Neuronal stem cell (in vitro differentiated cells): ENCODE measurements around the gene SYT7.
A peak's percentile ranks its signal among the peaks of the same experiment; 100 is the strongest.

Experiments used
- DNase-seq: peaks from one replicate; pipeline ENCODE4 v3.0.0-alpha.2; 2013; ENCODE audit warnings: low spot score
- H2AFZ ChIP-seq: one replicate; pipeline ENCODE4 v1.6.1; 2013; ENCODE audit warnings: mild to moderate bottlenecking, low read length, inconsistent platforms
- H2AK5ac ChIP-seq: 2 replicates; pipeline ENCODE4 v1.6.1; 2013; ENCODE audit warnings: low read depth, mild to moderate bottlenecking, inconsistent platforms, low read length, moderate library complexity, mixed read lengths
- H2BK120ac ChIP-seq: 2 replicates; pipeline ENCODE4 v1.6.1; 2013; ENCODE audit warnings: low read depth, mild to moderate bottlenecking, inconsistent platforms, low read length, moderate library complexity, mixed read lengths
- H2BK12ac ChIP-seq: one replicate; pipeline ENCODE4 v1.6.1; 2013; ENCODE audit warnings: low read length, inconsistent platforms
- H2BK15ac ChIP-seq: 2 replicates; pipeline ENCODE4 v1.6.1; 2013; ENCODE audit warnings: mild to moderate bottlenecking, low read length, inconsistent platforms, mixed read lengths
- H2BK5ac ChIP-seq: one replicate; pipeline ENCODE4 v1.6.1; 2013; ENCODE audit warnings: inconsistent platforms, mild to moderate bottlenecking, low read length, moderate library complexity
- H3K14ac ChIP-seq: one replicate; pipeline ENCODE4 v1.6.1; 2013; ENCODE audit warnings: low read length, inconsistent platforms
- H3K18ac ChIP-seq: 2 replicates; pipeline ENCODE4 v1.6.1; 2013; ENCODE audit warnings: low read length, inconsistent platforms
- H3K23ac ChIP-seq: 2 replicates; pipeline ENCODE4 v1.6.1; 2013; ENCODE audit warnings: low read depth, mild to moderate bottlenecking, mixed read lengths, low read length, inconsistent platforms; ENCODE audit not compliant: poor library complexity
- H3K27ac ChIP-seq: replicated peaks from 3 replicates; pipeline ENCODE4 v1.5.1; 2013; ENCODE audit warnings: low read length, inconsistent platforms
- H3K27me3 ChIP-seq, 3 experiments: 2 replicates each; pipeline ENCODE4 v1.6.1; 2013; ENCODE audit warnings: low read length in 3 of 3, mild to moderate bottlenecking in 2 of 3, inconsistent platforms in 1 of 3, low read depth in 1 of 3, mixed read lengths in 1 of 3, moderate library complexity in 1 of 3; ENCODE audit not compliant: control insufficient read depth in 3 of 3, insufficient read depth in 3 of 3
- H3K36me3 ChIP-seq, 2 donors: replicated peaks in 1 of 2; 2 replicates each; pipeline ENCODE4 v1.6.1; 2013; ENCODE audit warnings: low read length in 2 of 2; ENCODE audit not compliant: control insufficient read depth in 2 of 2, insufficient read depth in 2 of 2
- H3K4ac ChIP-seq: 2 replicates; pipeline ENCODE4 v1.6.1; 2013; ENCODE audit warnings: inconsistent platforms, mild to moderate bottlenecking, low read length, moderate library complexity
- H3K4me1 ChIP-seq, 2 donors: 1 replicate in 1 of 2; 2 replicates in 1 of 2; pipeline ENCODE4 v1.6.1; 2013; ENCODE audit warnings: low read length in 2 of 2, low read depth in 1 of 2; ENCODE audit not compliant: control insufficient read depth in 2 of 2, insufficient read depth in 1 of 2
- H3K4me2 ChIP-seq: one replicate; pipeline ENCODE4 v1.6.1; 2013; ENCODE audit warnings: mild to moderate bottlenecking, low read length, inconsistent platforms; ENCODE audit not compliant: insufficient read depth, poor library complexity, severe bottlenecking
- H3K4me3 ChIP-seq, 2 donors: 2 replicates each; pipeline ENCODE4 v1.5.1; 2013; ENCODE audit warnings: low read length in 2 of 2, mild to moderate bottlenecking in 2 of 2, inconsistent platforms in 1 of 2, moderate library complexity in 1 of 2
- H3K79me1 ChIP-seq: one replicate; pipeline ENCODE4 v1.6.1; 2013; ENCODE audit warnings: low read depth, mild to moderate bottlenecking, inconsistent platforms, low read length, moderate library complexity
- H3K9ac ChIP-seq: one replicate; pipeline ENCODE4 v1.6.1; 2013; ENCODE audit warnings: mild to moderate bottlenecking, low read depth, low read length, inconsistent platforms; ENCODE audit not compliant: poor library complexity
- H3K9me3 ChIP-seq, 2 donors: replicated peaks in 1 of 2; 2 replicates each; pipeline versions ENCODE3 to v1.6.1; 2013; ENCODE audit warnings: low read length in 2 of 2, mild to moderate bottlenecking in 2 of 2, inconsistent platforms in 1 of 2, low read depth in 1 of 2, mixed read lengths in 1 of 2, moderate library complexity in 1 of 2; ENCODE audit not compliant: control insufficient read depth in 2 of 2, insufficient read depth in 1 of 2
- H4K8ac ChIP-seq: one replicate; pipeline ENCODE4 v1.6.1; 2013; ENCODE audit warnings: low read depth, mild to moderate bottlenecking, inconsistent platforms, low read length, moderate library complexity
- H4K91ac ChIP-seq: one replicate; pipeline ENCODE4 v1.6.1; 2013; ENCODE audit warnings: low read length, low read depth, mild to moderate bottlenecking, inconsistent platforms; ENCODE audit not compliant: poor library complexity
- WGBS, 2 donors: extraction: QIAGEN DNeasy Blood & Tissue Kit; methylation state at CpG; one replicate each; pipeline ENCODE4 v1.1.7; 2013; ENCODE audit warnings: missing lambda C conversion rate in 2 of 2, mixed read lengths in 1 of 2; ENCODE audit not compliant: insufficient read length in 2 of 2, insufficient replicate concordance in 1 of 2; ENCODE audit errors: extremely low coverage in 2 of 2; 5-methylcytosine and 5-hydroxymethylcytosine counted together

Gene SYT7

DNA sequence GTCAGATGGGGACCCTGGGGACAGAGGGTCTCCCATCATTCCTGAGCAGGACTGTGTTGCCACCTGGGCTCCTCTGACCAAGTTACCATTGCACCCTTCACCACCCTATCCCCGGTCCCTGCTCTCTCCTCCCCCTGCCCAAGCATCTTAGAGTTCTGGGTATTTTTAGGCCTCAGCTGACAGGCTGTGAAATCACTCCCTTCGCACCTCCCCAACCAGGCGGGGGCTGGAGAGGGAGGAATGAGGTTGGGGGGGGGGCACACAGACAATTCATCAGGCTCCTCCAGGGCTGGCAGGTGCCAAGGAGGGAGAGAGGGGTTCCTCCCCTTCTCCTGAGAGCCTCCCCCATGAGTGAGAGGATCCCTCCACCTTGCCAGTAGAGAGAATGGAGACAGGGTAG lies 9.0 kb downstream of the SYT7 start:
- H3K4ac ChIP-seq: no peak overlapping the region
- H3K23ac ChIP-seq: peak overlapping the region; percentile 6
- no peak overlapping the region for H2BK120ac ChIP-seq
- H3K9ac ChIP-seq: peak overlapping the region; percentile 45
- H4K8ac ChIP-seq: no peak overlapping the region
- peak overlapping the region; percentile 32 for H2BK15ac ChIP-seq
- no peak overlapping the region for H2AFZ ChIP-seq
- H3K18ac ChIP-seq: no peak overlapping the region
- H2AK5ac ChIP-seq: no peak overlapping the region
- H3K27me3 ChIP-seq: peaks cover 0 to 75% (median 15%) of the 10 kb centered on the region in 3 experiments
- no peak overlapping the region for H2BK5ac ChIP-seq
- no peak overlapping the region for H3K4me2 ChIP-seq
- H3K4me1 ChIP-seq: peaks cover 5 to 12% of the 10 kb centered on the region in 2 donors
- no peak overlapping the region for H3K27ac ChIP-seq
- no peak overlapping the region for H4K91ac ChIP-seq
- H3K36me3 ChIP-seq: no peaks in the 10 kb centered on the region
- H3K4me3 ChIP-seq: no peak overlapping the region
- no CpG with 5 or more reads among the region's 3 CpGs for WGBS, 2 donors
- H3K79me1 ChIP-seq: no peaks in the 10 kb centered on the region
- H3K14ac ChIP-seq: no peak overlapping the region
- H3K9me3 ChIP-seq: no peaks in the 10 kb centered on the region
- H2BK12ac ChIP-seq: no peak overlapping the region
- DNase-seq: no peak

DNA sequence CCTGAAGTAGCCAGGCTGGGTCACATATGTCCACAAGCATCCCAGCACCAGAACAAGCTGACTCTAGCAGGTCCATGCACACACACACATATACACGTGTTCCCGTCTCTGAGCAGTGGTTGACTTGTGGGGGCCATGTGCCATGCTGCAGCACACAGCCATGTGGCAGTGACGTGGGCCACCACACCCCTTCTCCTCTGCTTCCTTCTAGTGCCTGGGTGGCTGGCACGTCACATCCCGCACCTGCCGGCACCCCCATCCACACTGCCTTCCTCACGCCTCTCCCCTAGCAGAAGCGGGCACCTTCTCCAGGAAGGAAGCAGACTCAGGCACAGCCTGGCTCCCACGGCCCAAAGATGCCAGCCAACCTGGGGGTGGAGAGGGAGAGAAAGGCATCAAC lies 9.5 kb downstream of the SYT7 start:
- H3K23ac ChIP-seq: peak overlapping the region; percentile 76
- peak overlapping the region; percentile 32 for H2BK15ac ChIP-seq
- no peak overlapping the region for H2BK5ac ChIP-seq
- H3K4me2 ChIP-seq: no peak overlapping the region
- H3K9ac ChIP-seq: peak overlapping the region; percentile 45
- H2AK5ac ChIP-seq: no peak overlapping the region
- no peak overlapping the region for H2BK12ac ChIP-seq
- no peak overlapping the region for H3K27ac ChIP-seq
- no CpG with 5 or more reads among the region's 9 CpGs for WGBS, 2 donors
- no peak overlapping the region for H3K4me3 ChIP-seq
- no peak overlapping the region for H3K4ac ChIP-seq
- H4K91ac ChIP-seq: peak overlapping the region; percentile 40
- peak overlapping the region; percentile 49 for H3K18ac ChIP-seq
- H3K9me3 ChIP-seq: no peaks in the 10 kb centered on the region
- H3K79me1 ChIP-seq: no peaks in the 10 kb centered on the region
- peak overlapping the region; percentile 4 for H3K14ac ChIP-seq
- H3K4me1 ChIP-seq: peaks cover 2 to 8% of the 10 kb centered on the region in 2 donors
- H2BK120ac ChIP-seq: no peak overlapping the region
- H4K8ac ChIP-seq: no peak overlapping the region
- H2AFZ ChIP-seq: no peak overlapping the region
- H3K27me3 ChIP-seq: peaks cover 0 to 75% (median 15%) of the 10 kb centered on the region in 3 experiments
- H3K36me3 ChIP-seq: no peaks in the 10 kb centered on the region
- no peak for DNase-seq

DNA sequence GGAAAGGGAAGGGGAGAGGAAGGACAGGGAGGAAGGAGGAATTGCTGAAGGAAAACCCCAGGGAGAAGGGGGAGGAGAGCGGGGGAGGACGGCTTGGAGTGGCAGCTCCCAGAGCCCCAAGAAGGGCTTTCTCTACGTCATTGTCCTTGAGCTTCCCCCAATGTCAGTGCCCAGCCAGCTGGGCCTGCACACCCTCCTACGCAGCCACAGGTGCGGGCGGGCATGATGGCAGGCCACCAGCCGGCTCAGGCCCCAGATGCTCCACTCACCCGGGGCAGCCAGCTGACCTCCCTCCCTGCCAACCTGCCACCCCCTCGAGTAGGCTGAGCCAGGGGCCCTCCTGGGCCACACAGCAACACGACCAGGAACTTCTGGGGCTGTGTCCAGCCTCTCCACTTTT lies 11.2 kb downstream of the SYT7 start:
- Histone ChIP-seq H3K4me2 (no peak overlapping the region), H2AFZ (no peak overlapping the region)

DNA sequence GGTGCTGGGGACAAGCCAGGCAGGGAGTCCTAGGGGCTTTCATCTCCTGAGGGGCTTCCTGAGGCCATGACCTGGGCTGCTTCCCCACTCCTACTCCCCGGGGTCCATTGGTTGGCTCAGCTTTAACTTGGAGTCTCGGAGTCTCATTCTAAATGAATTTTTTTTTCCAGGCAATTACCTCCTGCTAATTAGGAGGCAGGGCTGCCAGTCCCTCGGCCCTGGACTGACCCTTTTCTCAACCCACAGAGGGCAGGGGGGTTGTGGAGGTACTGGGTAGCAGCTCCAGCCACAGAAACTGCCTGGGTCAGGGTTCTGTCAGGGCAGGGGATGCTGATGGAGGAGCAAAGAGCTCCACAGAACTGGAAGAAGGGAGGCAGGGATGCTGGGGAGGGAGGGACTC lies 11.9 kb downstream of the SYT7 start:
- no peak for DNase-seq

More for the DNA sequence above, 11.2 kb downstream of the SYT7 start:
- Histone ChIP-seq H4K8ac (no peak overlapping the region), H3K4me3 (peak overlapping the region in 1 of 2 donors; percentile 22), H3K9me3 (no peaks in the 10 kb centered on the region), H3K4ac (no peak overlapping the region), H3K79me1 (no peaks in the 10 kb centered on the region), H3K9ac (no peak overlapping the region), H3K27ac (no peak overlapping the region), H3K23ac (no peak overlapping the region), H4K91ac (no peak overlapping the region), H2BK5ac (no peak overlapping the region), H3K4me1 (peaks cover 2 to 6% of the 10 kb centered on the region in 2 donors), H2BK12ac (no peak overlapping the region), H3K36me3 (no peaks in the 10 kb centered on the region), H3K14ac (no peak overlapping the region), H2AK5ac (no peak overlapping the region), H2BK15ac (no peak overlapping the region), H2BK120ac (no peak overlapping the region), H3K27me3 (peaks cover 0 to 61% (median 15%) of the 10 kb centered on the region in 3 experiments), H3K18ac (peak overlapping the region; percentile 27)
- no peak for DNase-seq
- WGBS, 2 donors: no CpG with 5 or more reads among the region's 10 CpGs

More for the DNA sequence above, 11.9 kb downstream of the SYT7 start:
- no CpG with 5 or more reads among the region's 3 CpGs for WGBS, 2 donors
- Histone ChIP-seq H2BK120ac (no peak overlapping the region), H2AK5ac (no peak overlapping the region), H3K18ac (no peak overlapping the region), H3K36me3 (no peaks in the 10 kb centered on the region), H4K8ac (no peak overlapping the region), H3K4me2 (no peak overlapping the region), H3K9me3 (no peaks in the 10 kb centered on the region), H3K14ac (no peak overlapping the region), H3K9ac (no peak overlapping the region), H4K91ac (no peak overlapping the region), H3K4ac (no peak overlapping the region), H3K27ac (no peak overlapping the region), H3K23ac (no peak overlapping the region), H3K4me1 (peaks cover 2 to 6% of the 10 kb centered on the region in 2 donors), H3K27me3 (peaks cover 0 to 61% (median 17%) of the 10 kb centered on the region in 3 experiments), H2AFZ (no peak overlapping the region), H2BK12ac (no peak overlapping the region), H3K4me3 (no peak overlapping the region), H2BK15ac (no peak overlapping the region), H2BK5ac (no peak overlapping the region), H3K79me1 (no peaks in the 10 kb centered on the region)
